Stimulated activated naive CD4-positive, alpha-beta T cell (primary cell): ENCODE measurements around the gene C11orf86.
"Not testable (repeated sequence)": the region's sequence is repeated elsewhere in the genome, so short reads cannot be mapped to it uniquely, and the experiment has no call there.

Experiments
- DNase-seq, 6 experiments: peaks; one replicate each; lab custom pipeline; 2025; lab: John Stamatoyannopoulos, UW

C11orf86 gene

GRCh38 chr11:66989360-66989759, 14.3 kb downstream of the C11orf86 start:
- DNase-seq = not testable (repeated sequence)

GRCh38 chr11:66992041-66992440, 16.9 kb downstream of the C11orf86 start:
- no peak for DNase-seq

GRCh38 chr11:66996609-66997273, 21.6 kb downstream of the C11orf86 start:
- DNase-seq = no peak

- DNase-seq = no peak
Observed at GRCh38 chr11:66999555-66999954, 24.5 kb downstream of the C11orf86 start.

GRCh38 chr11:67001332-67001731, 26.2 kb downstream of the C11orf86 start:
- no peak for DNase-seq

- DNase-seq = no peak
Observed at GRCh38 chr11:67002297-67002913, 27.3 kb downstream of the C11orf86 start.

GRCh38 chr11:67002921-67003411, 27.9 kb downstream of the C11orf86 start:
- DNase-seq = no peak

- not testable (repeated sequence) for DNase-seq
Observed at GRCh38 chr11:67005200-67005599, 30.1 kb downstream of the C11orf86 start.

- DNase-seq = no peak
Observed at GRCh38 chr11:67006029-67006884, 31.2 kb downstream of the C11orf86 start.

GRCh38 chr11:67007126-67007525, 32.0 kb downstream of the C11orf86 start:
- no peak for DNase-seq

GRCh38 chr11:67010296-67010905, 35.3 kb downstream of the C11orf86 start:
- no peak for DNase-seq

GRCh38 chr11:67013511-67014045, 38.5 kb downstream of the C11orf86 start:
- DNase-seq = no peak

GRCh38 chr11:67014343-67014742, 39.2 kb downstream of the C11orf86 start:
- no peak for DNase-seq

- DNase-seq = no peak
Observed at GRCh38 chr11:67015048-67015447, 39.9 kb downstream of the C11orf86 start.

GRCh38 chr11:67016550-67016949, 41.4 kb downstream of the C11orf86 start:
- no peak for DNase-seq

GRCh38 chr11:67020949-67021348, 45.8 kb downstream of the C11orf86 start:
- DNase-seq = no peak

- DNase-seq = no peak
Observed at GRCh38 chr11:67022341-67022933, 47.3 kb downstream of the C11orf86 start.

GRCh38 chr11:67022961-67023956, 48.2 kb downstream of the C11orf86 start, which contains the start of gene SYT12:
Gene SYT12, plus strand, starts transcription at chr11:67023134. Its CDS starts 7,011 bp downstream, at chr11:67030145.
- peak in 1 of 6 experiments; percentile 13 for DNase-seq

GRCh38 chr11:67023957-67024353, 48.9 kb downstream of the C11orf86 start:
- DNase-seq = no peak

- peak in 5 of 6 experiments; percentile 15 to 75 (median 70) for DNase-seq
Observed at GRCh38 chr11:67024410-67024809, 49.3 kb downstream of the C11orf86 start.
